Left ventricle myocardium inferior (tissue), 1 donor: ENCODE results near the gene PDE6G. TPM values are rescaled to one million over a fixed set of nuclear protein-coding genes. Genes with fewer than 3 reads are reported as not detected.

Experiments
- DNase-seq: peaks from one replicate; pipeline ENCODE4 v3.0.0-alpha.2; 2020
- H3K27ac ChIP-seq: fragments of 200-600 bp; replicated peaks from 2 replicates; pipeline ENCODE4 v1.8.0; 2021
- H3K27me3 ChIP-seq: fragments of 200-600 bp; 2 replicates; pipeline ENCODE4 v1.8.0; 2021; ENCODE audit warnings: low read depth
- H3K36me3 ChIP-seq: fragments of 200-600 bp; 2 replicates; pipeline ENCODE4 v1.8.0; 2021
- H3K4me1 ChIP-seq: fragments of 200-600 bp; 2 replicates; pipeline ENCODE4 v1.8.0; 2021
- H3K4me3 ChIP-seq: fragments of 200-600 bp; 2 replicates; pipeline ENCODE4 v1.8.0; 2021; ENCODE audit warnings: mild to moderate bottlenecking, moderate library complexity
- H3K9me3 ChIP-seq: fragments of 200-600 bp; replicated peaks from 2 replicates; pipeline ENCODE4 v1.8.0; 2021
- CTCF ChIP-seq: fragments of 200-600 bp; IDR thresholded peaks from 2 replicates; pipeline ENCODE4 v1.8.0; 2021; ENCODE audit warnings: antibody characterized with exemption, mild to moderate bottlenecking, borderline replicate concordance
- intact Hi-C: fragments of 100-400 bp; cut with micrococcal nuclease; formaldehyde crosslinking; loops from one replicate; pipeline ENCODE4 v1.11.0; 2022
- total RNA-seq: library from RNA; stranded (reverse); fragmentation: NEBNext Ultra II Directional; extraction: Animal tissue kit (Norgen Biotek cat#: 25700); gene quantifications from one replicate; pipeline ENCODE4 v1.2.1, GENCODE V29; 2021
- donor health status: DM: no; HTN: yes; CAD: no; lungs with severe emphysema.

PDE6G gene
- total RNA-seq, 1 donor from 2014 or later: not detected

- TF ChIP-seq CTCF: no peak
- intact Hi-C loops: no loop called here
- Histone ChIP-seq H3K4me3 (no peak overlapping the region), H3K27ac (no peak overlapping the region), H3K27me3 (no peaks in the 10 kb centered on the region), H3K4me1 (peaks cover 1% of the 10 kb centered on the region), H3K9me3 (no peaks in the 10 kb centered on the region), H3K36me3 (peaks cover 100% of the 10 kb centered on the region)
- no peak for DNase-seq
These were observed 34.9 kb upstream of the PDE6G start for GRCh38 chr17:81691196-81691595.

DNA sequence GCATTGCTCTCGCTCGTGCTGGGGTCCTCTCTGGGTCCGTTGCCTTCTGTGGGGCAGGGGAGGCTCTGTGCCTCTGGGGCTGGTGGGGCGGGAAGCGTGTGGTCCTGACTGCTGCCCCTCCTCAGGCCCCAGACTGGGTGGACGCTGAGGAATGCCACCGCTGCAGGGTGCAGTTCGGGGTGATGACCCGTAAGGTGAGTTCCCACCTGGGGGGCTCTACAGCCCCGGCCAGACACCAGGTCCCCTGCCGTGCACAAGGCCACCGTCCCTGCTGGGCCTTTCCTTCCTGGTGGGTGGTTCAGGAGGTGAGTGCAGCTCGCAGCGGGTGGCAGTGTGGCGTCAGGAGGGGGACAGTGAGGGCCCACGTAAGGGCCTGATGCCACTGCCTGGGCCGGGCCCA lies 34.2 kb upstream of the PDE6G start:
- DNase-seq: no peak
- no peaks in the 10 kb centered on the region for H3K9me3 ChIP-seq
- H3K4me1 ChIP-seq: peaks cover 7% of the 10 kb centered on the region
- H3K4me3 ChIP-seq: no peak overlapping the region
- intact Hi-C loops: no loop called here
- peaks cover 100% of the 10 kb centered on the region for H3K36me3 ChIP-seq
- TF ChIP-seq CTCF: no peak
- H3K27ac ChIP-seq: no peak overlapping the region
- no peaks in the 10 kb centered on the region for H3K27me3 ChIP-seq

- no peak for DNase-seq
- H3K9me3 ChIP-seq: no peaks in the 10 kb centered on the region
- H3K36me3 ChIP-seq: peaks cover 96% of the 10 kb centered on the region
- intact Hi-C loops: no loop called here
- peaks cover 12% of the 10 kb centered on the region for H3K4me1 ChIP-seq
- no peak overlapping the region for H3K27ac ChIP-seq
- H3K4me3 ChIP-seq: no peak overlapping the region
- TF ChIP-seq CTCF: no peak
- H3K27me3 ChIP-seq: no peaks in the 10 kb centered on the region
These were observed 33.7 kb upstream of the PDE6G start for GRCh38 chr17:81690066-81690465.

GRCh38 chr17:81688616-81689015 lies 32.3 kb upstream of the PDE6G start:
- Histone ChIP-seq H3K36me3 (peaks cover 81% of the 10 kb centered on the region), H3K4me3 (no peak overlapping the region), H3K9me3 (no peaks in the 10 kb centered on the region), H3K27ac (no peak overlapping the region), H3K4me1 (peaks cover 24% of the 10 kb centered on the region), H3K27me3 (no peaks in the 10 kb centered on the region)
- intact Hi-C loops: no loop called here
- TF ChIP-seq CTCF: no peak
- no peak for DNase-seq

DNA sequence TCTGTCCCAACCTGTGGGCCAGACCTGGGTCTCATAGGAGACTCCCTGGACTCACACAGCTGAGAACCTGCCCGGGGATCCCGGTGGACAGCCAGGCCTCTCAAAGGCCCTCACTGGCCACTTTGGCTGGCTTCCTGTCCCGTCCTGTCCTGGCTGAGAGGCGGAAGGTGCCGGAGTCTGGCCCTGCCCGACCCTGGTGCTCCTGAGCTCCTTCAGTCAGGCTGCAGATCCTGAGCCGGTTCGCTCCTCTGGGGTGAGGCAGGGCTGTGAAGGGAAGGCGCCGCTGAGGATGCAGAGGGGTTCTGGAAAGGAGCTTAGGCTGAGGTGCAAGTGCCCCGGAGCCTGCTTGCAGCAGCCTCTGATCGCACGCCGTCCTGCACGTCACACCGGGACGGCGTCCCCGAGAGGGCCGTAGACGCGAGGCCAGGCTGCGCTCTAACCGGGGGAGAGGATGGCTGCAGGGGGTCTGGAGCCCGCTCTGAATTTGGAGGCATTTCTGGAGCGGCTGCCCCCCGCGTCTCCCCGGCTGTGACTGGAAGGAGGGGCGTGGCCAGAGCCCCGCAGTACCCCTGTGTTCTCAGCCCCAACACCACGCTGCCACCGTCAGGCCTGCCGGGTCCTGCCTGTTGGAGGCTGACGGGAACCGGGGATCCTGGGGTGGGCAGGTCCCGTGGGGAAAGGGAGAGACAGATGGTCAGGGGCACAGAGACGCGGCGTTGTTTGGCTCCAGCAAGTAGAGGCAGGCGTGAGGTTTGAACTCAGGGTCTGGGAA lies 31.6 kb upstream of the PDE6G start:
- Histone ChIP-seq H3K27ac (no peak overlapping the region), H3K4me1 (peaks cover 30% of the 10 kb centered on the region), H3K27me3 (no peaks in the 10 kb centered on the region), H3K9me3 (no peaks in the 10 kb centered on the region), H3K4me3 (no peak overlapping the region), H3K36me3 (peaks cover 74% of the 10 kb centered on the region)
- DNase-seq: no peak
- no peak for TF ChIP-seq CTCF
- intact Hi-C loops: no loop called here
